GM19397 (cell line): Measurements from ENCODE around the gene BTBD10.
"Not testable (repeated sequence)": the region's sequence is repeated elsewhere in the genome, so short reads cannot be mapped to it uniquely, and the experiment has no call there.

ENCODE experiments used
- ATAC-seq: cut with Tn5 transposase; IDR thresholded peaks from one replicate; pipeline ENCODE4 v1.9.1; 2021; ENCODE audit warnings: mild to moderate bottlenecking, moderate library complexity; ENCODE audit not compliant: unreplicated experiment

Gene BTBD10

GRCh38 chr11:13445588-13445987 lies 17.4 kb downstream of the BTBD10 start:
- no peak for ATAC-seq

- ATAC-seq: no peak
Observed at GRCh38 chr11:13440100-13440855, 22.7 kb downstream of the BTBD10 start.

GRCh38 chr11:13438291-13438690 lies 24.7 kb downstream of the BTBD10 start:
- no peak for ATAC-seq

GRCh38 chr11:13436836-13437235 lies 26.2 kb downstream of the BTBD10 start:
- not testable (repeated sequence) for ATAC-seq

GRCh38 chr11:13434247-13435205 lies 28.5 kb downstream of the BTBD10 start:
- no peak for ATAC-seq

GRCh38 chr11:13433437-13433836 lies 29.6 kb downstream of the BTBD10 start:
- no peak for ATAC-seq

- no peak for ATAC-seq
Observed at GRCh38 chr11:13429836-13430235, 33.2 kb downstream of the BTBD10 start.

- ATAC-seq: no peak
Observed at GRCh38 chr11:13429288-13429687, 33.7 kb downstream of the BTBD10 start.

GRCh38 chr11:13427440-13427839 lies 35.6 kb downstream of the BTBD10 start:
- ATAC-seq: no peak

GRCh38 chr11:13423372-13423771 lies 39.6 kb downstream of the BTBD10 start:
- ATAC-seq: no peak

GRCh38 chr11:13421561-13421960 lies 41.5 kb downstream of the BTBD10 start:
- no peak for ATAC-seq

- ATAC-seq: no peak
Observed at GRCh38 chr11:13415201-13415600, 47.8 kb downstream of the BTBD10 start.

GRCh38 chr11:13405220-13405619 lies 57.8 kb downstream of the BTBD10 start:
- no peak for ATAC-seq

- not testable (repeated sequence) for ATAC-seq
Observed at GRCh38 chr11:13398335-13398734, 64.7 kb downstream of the BTBD10 start.

GRCh38 chr11:13391217-13391616 lies 71.8 kb downstream of the BTBD10 start:
- no peak for ATAC-seq

- ATAC-seq: no peak
Observed at GRCh38 chr11:13388741-13389140, 74.3 kb downstream of the BTBD10 start.

- no peak for ATAC-seq
Observed at GRCh38 chr11:13386567-13386966, 76.5 kb downstream of the BTBD10 start.

- ATAC-seq: no peak
Observed at GRCh38 chr11:13384908-13385640, 77.9 kb downstream of the BTBD10 start.

- no peak for ATAC-seq
Observed at GRCh38 chr11:13382751-13383150, 80.3 kb downstream of the BTBD10 start.

GRCh38 chr11:13380731-13381130 lies 82.3 kb downstream of the BTBD10 start:
- no peak for ATAC-seq

GRCh38 chr11:13378316-13378715 lies 84.7 kb downstream of the BTBD10 start:
- ATAC-seq: no peak
